Body of pancreas (tissue), 4 donors: ENCODE measurements around the gene OR2A5.

Experiments
- POLR2A ChIP-seq, 3 donors: fragments of 450-650 bp; IDR thresholded peaks; one replicate each; pipeline ENCODE4 v1.6.1; 2016; ENCODE audit warnings: antibody characterized with exemption in 3 of 3, mild to moderate bottlenecking in 2 of 3
- TF ChIP-seq, protein P1 (sequence below), 7 experiments: fragments of 450-650 bp in 4 of 7; fragments of 200-600 bp in 3 of 7; sonication (generic) in 3 of 7; IDR thresholded peaks; one replicate each; pipeline ENCODE4 v1.5.1; 2016 to 2019; ENCODE audit warnings: antibody characterized with exemption in 7 of 7

DNA sequence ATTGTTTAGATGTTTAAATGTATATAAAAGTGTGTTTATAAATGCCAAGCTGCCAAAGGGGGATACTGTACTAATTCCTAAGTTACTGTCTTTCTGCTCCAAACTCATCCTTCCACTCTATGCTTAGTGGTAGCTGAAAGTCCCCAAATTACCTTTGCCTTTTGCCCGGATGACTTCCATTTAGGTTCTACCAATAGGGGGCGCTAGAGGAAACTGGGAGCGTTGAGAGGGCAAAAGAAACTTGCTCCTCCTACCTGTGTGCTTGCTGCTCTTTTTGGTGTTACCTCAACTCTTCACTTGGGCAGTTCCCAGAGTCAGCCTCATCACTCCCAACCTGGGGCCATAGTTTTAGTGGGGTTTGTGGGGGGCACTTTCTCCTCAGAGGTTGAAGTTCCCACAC is 15.0 kb downstream of the OR2A5 start:
- TF ChIP-seq, protein P1, sequence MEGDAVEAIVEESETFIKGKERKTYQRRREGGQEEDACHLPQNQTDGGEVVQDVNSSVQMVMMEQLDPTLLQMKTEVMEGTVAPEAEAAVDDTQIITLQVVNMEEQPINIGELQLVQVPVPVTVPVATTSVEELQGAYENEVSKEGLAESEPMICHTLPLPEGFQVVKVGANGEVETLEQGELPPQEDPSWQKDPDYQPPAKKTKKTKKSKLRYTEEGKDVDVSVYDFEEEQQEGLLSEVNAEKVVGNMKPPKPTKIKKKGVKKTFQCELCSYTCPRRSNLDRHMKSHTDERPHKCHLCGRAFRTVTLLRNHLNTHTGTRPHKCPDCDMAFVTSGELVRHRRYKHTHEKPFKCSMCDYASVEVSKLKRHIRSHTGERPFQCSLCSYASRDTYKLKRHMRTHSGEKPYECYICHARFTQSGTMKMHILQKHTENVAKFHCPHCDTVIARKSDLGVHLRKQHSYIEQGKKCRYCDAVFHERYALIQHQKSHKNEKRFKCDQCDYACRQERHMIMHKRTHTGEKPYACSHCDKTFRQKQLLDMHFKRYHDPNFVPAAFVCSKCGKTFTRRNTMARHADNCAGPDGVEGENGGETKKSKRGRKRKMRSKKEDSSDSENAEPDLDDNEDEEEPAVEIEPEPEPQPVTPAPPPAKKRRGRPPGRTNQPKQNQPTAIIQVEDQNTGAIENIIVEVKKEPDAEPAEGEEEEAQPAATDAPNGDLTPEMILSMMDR (IDR thresholded peaks at IDR 0.05) = no peak
- TF ChIP-seq POLR2A (IDR thresholded peaks at IDR 0.05) = no peak
